Nephron progenitor cell (in vitro differentiated cells): ENCODE data around the gene COX5A.
"Not testable (repeated sequence)": the region's sequence is repeated elsewhere in the genome, so short reads cannot be mapped to it uniquely, and the experiment has no call there.

ENCODE experiments used
- DNase-seq: peaks from one replicate; pipeline ENCODE4 v3.0.0; 2021
- H3K27ac Mint-ChIP-seq: 2 replicates; pipeline ENCODE4 v1.8.0; 2021; ENCODE audit warnings: mild to moderate bottlenecking, moderate library complexity, mixed read lengths
- H3K27me3 Mint-ChIP-seq: 2 replicates; pipeline ENCODE4 v1.8.0; 2021; ENCODE audit warnings: mild to moderate bottlenecking, low read depth, mixed read lengths; ENCODE audit not compliant: poor library complexity
- H3K36me3 Mint-ChIP-seq: 2 replicates; pipeline ENCODE4 v1.8.0; 2021; ENCODE audit warnings: low read depth, mixed read lengths
- H3K4me1 Mint-ChIP-seq: 2 replicates; pipeline ENCODE4 v1.8.0; 2021; ENCODE audit warnings: mixed read lengths
- H3K4me3 Mint-ChIP-seq: 2 replicates; pipeline ENCODE4 v1.8.0; 2021; ENCODE audit warnings: mild to moderate bottlenecking, moderate library complexity, mixed read lengths
- H3K9me3 Mint-ChIP-seq: 2 replicates; pipeline ENCODE4 v1.8.0; 2021; ENCODE audit warnings: mild to moderate bottlenecking, moderate library complexity, mixed read lengths
- TF ChIP-seq, protein P1 (sequence below): fragments of 200-600 bp; sonication (generic); IDR thresholded peaks from 2 replicates; pipeline ENCODE4 v1.5.0; 2021; ENCODE audit warnings: antibody characterized with exemption

COX5A gene

DNA sequence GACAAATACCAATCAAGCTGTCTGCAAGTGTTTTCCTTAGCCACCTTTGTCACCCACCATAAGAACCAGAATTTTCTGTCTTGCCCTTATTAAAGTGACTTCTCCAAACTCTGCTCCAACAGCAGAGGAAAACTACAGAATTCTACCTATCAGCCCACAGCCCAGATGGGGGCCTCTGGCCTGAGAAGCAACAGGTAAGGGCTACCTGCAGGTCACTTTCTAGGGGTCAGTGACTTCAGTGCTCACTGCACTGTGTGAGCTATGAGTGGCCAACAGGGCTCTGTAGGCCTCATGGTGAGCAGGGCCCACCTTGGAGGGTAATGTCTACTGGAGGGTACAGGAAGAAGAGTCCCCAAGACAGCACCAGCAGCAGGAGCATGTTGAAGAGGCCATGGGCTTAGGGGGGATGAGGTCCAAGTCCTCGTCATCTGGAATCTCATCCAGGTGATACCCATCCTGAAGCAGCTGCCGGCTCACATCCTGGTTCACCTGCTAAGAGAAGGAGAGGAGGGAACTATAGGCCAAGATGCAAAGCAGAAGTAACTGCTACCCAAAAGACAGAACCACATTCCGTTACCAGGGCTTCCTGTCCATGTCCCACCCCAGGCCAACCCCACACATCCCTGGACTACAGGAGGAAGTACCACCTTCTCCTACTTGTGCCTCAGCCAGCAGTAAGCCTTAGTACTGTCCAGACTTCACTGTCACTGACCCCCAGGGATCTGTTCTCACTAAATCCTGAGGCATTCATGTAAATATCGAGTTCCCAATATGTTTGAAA lies 35.4 kb downstream of the COX5A start:
- TF ChIP-seq, protein P1, sequence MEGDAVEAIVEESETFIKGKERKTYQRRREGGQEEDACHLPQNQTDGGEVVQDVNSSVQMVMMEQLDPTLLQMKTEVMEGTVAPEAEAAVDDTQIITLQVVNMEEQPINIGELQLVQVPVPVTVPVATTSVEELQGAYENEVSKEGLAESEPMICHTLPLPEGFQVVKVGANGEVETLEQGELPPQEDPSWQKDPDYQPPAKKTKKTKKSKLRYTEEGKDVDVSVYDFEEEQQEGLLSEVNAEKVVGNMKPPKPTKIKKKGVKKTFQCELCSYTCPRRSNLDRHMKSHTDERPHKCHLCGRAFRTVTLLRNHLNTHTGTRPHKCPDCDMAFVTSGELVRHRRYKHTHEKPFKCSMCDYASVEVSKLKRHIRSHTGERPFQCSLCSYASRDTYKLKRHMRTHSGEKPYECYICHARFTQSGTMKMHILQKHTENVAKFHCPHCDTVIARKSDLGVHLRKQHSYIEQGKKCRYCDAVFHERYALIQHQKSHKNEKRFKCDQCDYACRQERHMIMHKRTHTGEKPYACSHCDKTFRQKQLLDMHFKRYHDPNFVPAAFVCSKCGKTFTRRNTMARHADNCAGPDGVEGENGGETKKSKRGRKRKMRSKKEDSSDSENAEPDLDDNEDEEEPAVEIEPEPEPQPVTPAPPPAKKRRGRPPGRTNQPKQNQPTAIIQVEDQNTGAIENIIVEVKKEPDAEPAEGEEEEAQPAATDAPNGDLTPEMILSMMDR: no peak

DNA sequence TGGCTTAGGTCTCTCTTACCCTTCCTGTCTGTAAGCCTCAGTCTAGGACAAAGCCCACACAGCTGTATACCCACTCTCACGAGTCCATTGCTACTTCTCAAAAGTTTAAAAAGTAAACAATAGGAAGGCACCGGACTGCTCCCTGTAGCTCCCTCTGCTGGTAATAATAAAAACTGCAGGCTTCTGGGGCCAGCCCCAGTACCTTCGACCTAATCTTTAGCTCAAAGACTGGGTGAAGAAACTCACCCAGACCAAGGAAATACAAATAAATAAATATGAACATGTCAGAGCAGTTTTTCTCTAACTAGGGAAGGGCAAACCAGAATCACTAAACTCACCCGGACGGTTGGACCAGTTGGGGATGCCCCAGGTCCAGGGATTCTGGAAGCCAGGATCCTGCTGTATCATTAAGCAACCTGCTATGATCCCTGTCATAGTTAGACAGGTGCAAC lies 36.2 kb downstream of the COX5A start:
- Mint-ChIP-seq H3K36me3 (peaks cover 57% of the 10 kb centered on the region), H3K4me1 (peaks cover 35% of the 10 kb centered on the region), H3K4me3 (no peak overlapping the region), H3K27me3 (peaks cover 4% of the 10 kb centered on the region), H3K9me3 (no peaks in the 10 kb centered on the region), H3K27ac (no peak overlapping the region)
- TF ChIP-seq, protein P1: peak; percentile 97
- DNase-seq: peak; percentile 62

More for the DNA sequence above, 35.4 kb downstream of the COX5A start:
- no peaks in the 10 kb centered on the region for H3K9me3 Mint-ChIP-seq
- H3K36me3 Mint-ChIP-seq: peaks cover 54% of the 10 kb centered on the region
- peaks cover 42% of the 10 kb centered on the region for H3K4me1 Mint-ChIP-seq
- no peak for DNase-seq
- H3K4me3 Mint-ChIP-seq: peak overlapping the region; percentile 18
- H3K27me3 Mint-ChIP-seq: peaks cover 4% of the 10 kb centered on the region
- no peak overlapping the region for H3K27ac Mint-ChIP-seq

DNA sequence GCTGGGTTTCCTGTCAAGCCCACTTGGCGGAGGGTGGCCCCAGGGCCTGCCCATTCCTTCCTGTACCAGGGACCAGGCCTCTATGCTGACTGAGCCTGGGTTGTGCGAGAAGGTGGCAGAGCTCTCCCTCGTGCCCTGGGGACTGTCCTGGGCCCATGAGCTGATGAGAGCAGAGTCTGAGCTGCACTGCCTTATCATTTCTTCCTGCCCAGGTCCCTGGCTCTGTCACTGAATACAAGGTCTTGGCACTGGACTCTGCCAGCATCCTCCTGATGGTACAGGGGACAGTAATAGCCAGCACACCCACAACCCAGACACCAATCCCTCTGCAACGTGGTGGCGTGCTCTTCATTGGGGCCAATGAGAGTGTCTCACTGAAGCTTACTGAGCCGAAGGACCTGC lies 40.6 kb downstream of the COX5A start:
- Mint-ChIP-seq H3K4me1 (peaks cover 7% of the 10 kb centered on the region), H3K27me3 (no peaks in the 10 kb centered on the region)
- DNase-seq: no peak

DNA sequence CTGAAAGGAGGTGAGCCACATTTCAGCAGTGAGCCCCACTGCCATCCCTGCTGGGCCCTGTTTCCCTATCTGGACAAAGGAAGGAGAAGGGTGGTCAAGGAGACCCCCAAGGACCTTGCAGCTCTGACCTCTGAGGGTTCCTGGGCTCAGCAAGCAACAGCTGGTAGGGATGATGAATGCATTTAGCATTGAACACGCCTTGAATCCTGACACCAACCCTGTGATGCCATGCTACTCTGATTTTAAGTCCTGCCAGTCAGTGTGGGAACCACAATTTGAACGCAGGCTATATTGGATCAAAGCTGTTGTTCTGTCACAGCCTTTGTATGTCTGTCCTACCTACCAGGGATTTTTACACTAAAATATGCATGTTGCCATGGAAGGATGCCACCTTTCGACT lies 41.6 kb downstream of the COX5A start:
- H3K4me3 Mint-ChIP-seq: no peak overlapping the region
- no peaks in the 10 kb centered on the region for H3K27me3 Mint-ChIP-seq
- TF ChIP-seq, protein P1: no peak
- H3K4me1 Mint-ChIP-seq: peaks cover 4% of the 10 kb centered on the region
- peak overlapping the region; percentile 69 for H3K27ac Mint-ChIP-seq
- peaks cover 44% of the 10 kb centered on the region for H3K36me3 Mint-ChIP-seq
- DNase-seq: no peak
- H3K9me3 Mint-ChIP-seq: no peaks in the 10 kb centered on the region

More for the DNA sequence above, 40.6 kb downstream of the COX5A start:
- no peak overlapping the region for H3K4me3 Mint-ChIP-seq
- H3K9me3 Mint-ChIP-seq: no peaks in the 10 kb centered on the region
- H3K36me3 Mint-ChIP-seq: peaks cover 44% of the 10 kb centered on the region
- TF ChIP-seq, protein P1: no peak
- peak overlapping the region; percentile 87 for H3K27ac Mint-ChIP-seq

DNA sequence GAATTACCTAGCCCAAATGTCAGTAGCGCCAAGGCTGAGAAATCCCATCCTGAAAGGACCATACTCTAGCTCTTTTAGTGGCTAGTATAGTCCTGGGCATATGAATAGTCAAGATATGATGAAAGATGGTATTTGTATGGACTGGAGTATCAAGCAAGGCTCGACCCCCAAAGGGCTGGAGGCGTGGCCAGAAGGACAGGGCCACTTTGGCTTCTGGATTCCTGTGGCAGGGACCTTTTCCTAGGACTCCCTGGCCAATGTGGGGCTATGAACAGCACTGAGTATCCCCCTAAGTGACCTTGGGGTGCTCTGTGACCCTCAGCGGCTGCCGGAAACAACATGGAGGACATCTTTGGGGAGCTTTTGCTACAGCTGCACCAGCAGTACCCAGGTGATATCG lies 42.0 kb downstream of the COX5A start:
- Mint-ChIP-seq H3K4me1 (peaks cover 7% of the 10 kb centered on the region), H3K4me3 (no peak overlapping the region), H3K27me3 (no peaks in the 10 kb centered on the region), H3K9me3 (no peaks in the 10 kb centered on the region), H3K36me3 (peaks cover 42% of the 10 kb centered on the region), H3K27ac (no peak overlapping the region)
- TF ChIP-seq, protein P1: no peak
- DNase-seq: no peak

DNA sequence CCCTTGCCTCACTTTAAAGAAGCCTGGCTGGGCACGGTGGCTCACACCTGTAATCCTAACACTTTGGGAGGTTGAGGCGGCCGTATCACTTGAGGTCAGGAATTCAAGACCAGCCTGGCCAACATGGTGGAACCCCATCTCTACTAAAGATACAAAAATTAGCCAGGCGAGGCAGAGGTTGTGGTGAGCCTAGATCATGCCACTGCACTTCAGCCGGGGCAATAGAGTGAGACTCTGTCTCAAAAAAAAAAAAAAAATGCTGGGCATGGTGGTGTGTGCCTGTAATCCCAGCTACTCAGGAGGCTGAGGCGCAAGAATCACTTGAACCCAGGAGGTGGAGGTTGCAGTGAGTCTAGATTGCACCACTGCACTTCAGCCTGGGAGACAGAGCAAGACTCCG lies 43.5 kb downstream of the COX5A start:
- H3K4me1 Mint-ChIP-seq: peaks cover 18% of the 10 kb centered on the region
- not testable (repeated sequence) for H3K27ac Mint-ChIP-seq, H3K27me3 Mint-ChIP-seq, DNase-seq, H3K9me3 Mint-ChIP-seq, H3K4me3 Mint-ChIP-seq
- peaks cover 35% of the 10 kb centered on the region for H3K36me3 Mint-ChIP-seq
